Ishikawa (cell line): ENCODE results near the gene TMIE.

Source experiments
- EGR1 ChIP-seq: IDR thresholded peaks from 2 replicates; pipeline ENCODE4 v1.6.1; 2012
- EP300 ChIP-seq: IDR thresholded peaks from 2 replicates; pipeline ENCODE4 v1.6.1; 2012; ENCODE audit warnings: borderline replicate concordance
- FOXM1 ChIP-seq: IDR thresholded peaks from 2 replicates; pipeline ENCODE4 v1.6.1; 2012; ENCODE audit warnings: low read depth, borderline replicate concordance
- TAF1 ChIP-seq: IDR thresholded peaks from 2 replicates; pipeline ENCODE4 v1.6.1; 2012; ENCODE audit warnings: low read depth, mild to moderate bottlenecking
- TCF12 ChIP-seq: IDR thresholded peaks from 2 replicates; pipeline ENCODE4 v1.6.1; 2012; ENCODE audit warnings: low read depth
- TEAD4 ChIP-seq: IDR thresholded peaks from 2 replicates; pipeline ENCODE4 v1.6.1; 2012
- ZBTB7A ChIP-seq: IDR thresholded peaks from 2 replicates; pipeline ENCODE4 v1.6.1; 2012; ENCODE audit warnings: low read depth
- TF ChIP-seq, protein P1 (sequence below): IDR thresholded peaks from 2 replicates; pipeline ENCODE4 v1.6.1; 2012
- TF ChIP-seq, protein P2 (sequence below): IDR thresholded peaks from 2 replicates; pipeline ENCODE4 v1.6.1; 2012; ENCODE audit warnings: low read depth, mild to moderate bottlenecking

DNA sequence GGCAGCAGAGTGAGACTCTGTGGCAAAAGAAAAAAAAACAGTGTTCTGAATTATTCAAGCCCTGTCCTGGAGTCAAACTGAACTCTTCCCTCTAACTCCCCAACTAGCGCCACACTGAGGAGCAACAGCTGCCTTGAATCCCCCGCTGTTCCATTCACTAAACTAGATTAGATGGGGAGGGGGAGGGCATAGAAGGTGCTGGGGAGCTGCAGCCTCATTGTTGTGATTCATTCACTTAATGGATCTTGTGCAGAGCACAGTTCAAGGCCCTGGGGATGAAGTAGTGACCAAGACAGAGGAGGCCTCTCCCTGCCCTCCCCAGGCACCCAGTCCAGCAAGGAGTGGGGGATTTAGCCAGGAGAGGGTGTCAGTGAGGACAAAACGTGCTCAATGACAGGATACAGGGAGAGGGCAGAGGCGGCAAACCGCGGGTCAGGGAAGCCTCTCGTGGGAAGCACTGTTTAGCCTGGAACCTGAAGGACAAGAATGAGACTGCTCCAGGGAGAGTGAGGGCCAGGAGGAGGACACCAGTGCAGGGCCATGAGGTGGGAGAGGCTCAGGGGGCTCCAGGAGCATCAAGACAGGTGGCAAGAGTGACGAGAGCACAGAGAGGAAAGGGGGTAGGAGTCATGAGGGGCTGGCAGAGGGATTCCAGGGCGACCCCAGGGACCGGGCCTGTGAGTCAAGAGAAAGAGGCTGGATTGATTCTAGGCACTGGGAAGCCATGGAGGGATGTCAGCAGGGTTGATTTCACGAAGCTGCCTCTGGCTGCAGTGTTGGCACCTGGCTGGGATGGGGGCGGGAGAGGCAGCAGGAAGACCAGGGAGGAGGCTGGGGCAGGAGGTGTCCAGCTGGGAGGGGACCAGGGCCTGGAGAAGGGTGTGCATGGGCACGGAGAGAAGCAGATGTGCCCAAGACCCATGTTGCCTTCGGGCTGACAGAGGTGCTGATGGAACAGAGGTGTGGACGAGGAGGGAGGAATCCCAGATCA lies 39.1 kb upstream of the TMIE start:
- TF ChIP-seq EGR1: no peak
- no peak for TF ChIP-seq TCF12
- TF ChIP-seq TAF1: no peak
- TF ChIP-seq FOXM1: no peak
- TF ChIP-seq, protein P1, sequence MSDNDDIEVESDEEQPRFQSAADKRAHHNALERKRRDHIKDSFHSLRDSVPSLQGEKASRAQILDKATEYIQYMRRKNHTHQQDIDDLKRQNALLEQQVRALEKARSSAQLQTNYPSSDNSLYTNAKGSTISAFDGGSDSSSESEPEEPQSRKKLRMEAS: no peak
- no peak for TF ChIP-seq ZBTB7A
- TF ChIP-seq, protein P2, sequence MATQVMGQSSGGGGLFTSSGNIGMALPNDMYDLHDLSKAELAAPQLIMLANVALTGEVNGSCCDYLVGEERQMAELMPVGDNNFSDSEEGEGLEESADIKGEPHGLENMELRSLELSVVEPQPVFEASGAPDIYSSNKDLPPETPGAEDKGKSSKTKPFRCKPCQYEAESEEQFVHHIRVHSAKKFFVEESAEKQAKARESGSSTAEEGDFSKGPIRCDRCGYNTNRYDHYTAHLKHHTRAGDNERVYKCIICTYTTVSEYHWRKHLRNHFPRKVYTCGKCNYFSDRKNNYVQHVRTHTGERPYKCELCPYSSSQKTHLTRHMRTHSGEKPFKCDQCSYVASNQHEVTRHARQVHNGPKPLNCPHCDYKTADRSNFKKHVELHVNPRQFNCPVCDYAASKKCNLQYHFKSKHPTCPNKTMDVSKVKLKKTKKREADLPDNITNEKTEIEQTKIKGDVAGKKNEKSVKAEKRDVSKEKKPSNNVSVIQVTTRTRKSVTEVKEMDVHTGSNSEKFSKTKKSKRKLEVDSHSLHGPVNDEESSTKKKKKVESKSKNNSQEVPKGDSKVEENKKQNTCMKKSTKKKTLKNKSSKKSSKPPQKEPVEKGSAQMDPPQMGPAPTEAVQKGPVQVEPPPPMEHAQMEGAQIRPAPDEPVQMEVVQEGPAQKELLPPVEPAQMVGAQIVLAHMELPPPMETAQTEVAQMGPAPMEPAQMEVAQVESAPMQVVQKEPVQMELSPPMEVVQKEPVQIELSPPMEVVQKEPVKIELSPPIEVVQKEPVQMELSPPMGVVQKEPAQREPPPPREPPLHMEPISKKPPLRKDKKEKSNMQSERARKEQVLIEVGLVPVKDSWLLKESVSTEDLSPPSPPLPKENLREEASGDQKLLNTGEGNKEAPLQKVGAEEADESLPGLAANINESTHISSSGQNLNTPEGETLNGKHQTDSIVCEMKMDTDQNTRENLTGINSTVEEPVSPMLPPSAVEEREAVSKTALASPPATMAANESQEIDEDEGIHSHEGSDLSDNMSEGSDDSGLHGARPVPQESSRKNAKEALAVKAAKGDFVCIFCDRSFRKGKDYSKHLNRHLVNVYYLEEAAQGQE: no peak
- no peak for TF ChIP-seq EP300
- TF ChIP-seq TEAD4: no peak
